ENCODE data around the gene PALMD.
A peak's percentile ranks its signal among the peaks of the same experiment; 100 is the strongest.

The PALMD gene

DNA sequence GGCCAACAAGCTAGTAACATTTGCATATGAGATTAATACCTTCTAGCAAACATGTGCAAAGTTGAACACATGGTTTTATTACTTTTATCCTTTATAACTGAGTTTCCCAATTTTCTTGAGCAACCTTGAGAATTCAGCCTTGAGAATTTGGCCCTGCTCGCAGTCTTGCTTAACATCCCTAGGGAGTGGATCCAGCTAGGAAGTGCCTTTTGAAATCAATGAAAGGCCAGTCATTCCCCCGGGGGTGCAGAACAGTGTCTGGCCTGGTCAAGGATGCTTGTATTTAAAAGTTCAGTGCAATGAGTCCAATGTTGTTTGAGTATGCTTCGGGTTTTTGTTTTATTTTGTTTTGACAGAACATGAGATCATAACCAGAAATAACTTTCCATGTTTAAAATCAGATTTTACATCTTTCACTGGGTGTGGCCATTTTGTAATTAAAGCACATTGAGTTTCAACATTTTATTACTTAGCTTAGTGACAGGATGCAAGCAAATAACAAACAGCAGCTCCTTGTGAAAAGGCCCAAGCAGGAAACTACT is 16.7 kb downstream of the PALMD start:
- no peak for DNase-seq

DNA sequence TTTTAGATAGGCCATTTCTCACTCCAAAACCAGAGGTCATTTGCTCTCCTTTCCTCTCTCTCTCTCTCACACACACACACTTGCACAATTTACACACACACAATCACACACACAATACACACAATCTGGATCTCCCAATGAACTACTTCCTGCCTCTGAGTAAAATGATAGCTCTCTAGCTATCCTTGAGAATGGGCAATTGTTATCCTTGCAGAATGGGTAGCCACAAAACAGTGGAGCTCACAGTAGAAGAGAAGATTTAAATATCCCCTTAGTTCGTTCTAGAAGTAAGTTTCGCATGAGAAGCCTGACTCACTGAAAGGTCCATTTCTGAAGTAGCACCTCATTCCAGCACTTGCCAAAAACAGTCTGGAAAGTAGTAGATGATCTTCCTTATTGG is 17.6 kb downstream of the PALMD start:
- no peak for DNase-seq

DNA sequence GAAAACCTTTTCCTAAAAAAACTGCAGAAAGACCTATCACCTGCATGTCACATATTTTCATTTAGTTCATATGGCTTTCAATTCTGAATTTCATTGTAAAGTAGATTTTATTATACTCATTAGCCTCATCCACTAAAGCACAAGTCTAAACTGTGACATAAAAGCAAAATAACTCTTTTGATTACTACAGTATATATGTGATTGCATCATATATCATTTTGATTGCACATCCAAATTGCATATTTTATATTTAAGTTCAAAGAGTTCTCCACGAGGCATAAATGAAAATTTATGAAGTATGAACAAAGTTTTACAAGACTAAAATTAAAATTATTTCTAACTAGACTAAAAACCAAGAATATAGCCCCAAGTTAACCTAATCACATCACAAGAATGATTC is 19.3 kb downstream of the PALMD start:
- no peak for DNase-seq

DNA sequence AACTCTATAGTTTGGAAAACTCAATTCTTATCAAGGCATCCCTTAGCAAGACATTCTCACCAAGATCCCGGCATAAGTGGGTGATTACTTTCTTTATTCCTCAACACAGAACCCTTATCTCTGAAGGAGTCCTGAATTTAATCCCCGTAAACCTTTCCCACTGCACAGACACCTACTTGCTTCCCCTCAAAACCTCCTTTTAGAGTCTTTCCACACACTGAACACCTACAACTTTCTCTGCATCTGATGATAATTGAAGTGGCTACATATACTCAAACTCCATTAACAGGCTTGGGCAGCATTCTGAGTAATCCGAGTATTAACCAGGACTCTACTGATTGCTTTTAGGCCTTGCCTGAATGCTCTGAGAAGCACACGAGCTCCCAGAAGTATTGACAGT is 23.5 kb downstream of the PALMD start:
- DNase-seq, result no peak

DNA sequence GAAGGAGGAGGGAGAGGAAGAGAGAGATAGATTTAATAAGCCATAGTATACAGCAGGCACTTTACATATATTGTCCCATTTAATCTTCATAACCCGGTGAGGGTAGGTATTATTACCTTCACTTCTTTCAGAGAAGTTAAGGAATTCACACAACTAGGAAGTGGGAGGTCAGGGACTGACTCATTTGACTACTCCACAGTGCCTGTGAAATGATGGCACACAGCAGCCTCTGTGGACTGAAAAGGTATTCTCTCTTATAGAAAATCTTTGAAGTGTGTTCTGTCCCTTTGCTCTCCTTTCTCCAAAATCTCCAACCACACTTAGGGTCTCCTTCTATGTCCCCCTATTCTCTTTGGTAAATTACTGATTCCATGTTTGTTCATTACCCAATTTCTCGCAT is 23.9 kb downstream of the PALMD start:
- no peak for DNase-seq

DNA sequence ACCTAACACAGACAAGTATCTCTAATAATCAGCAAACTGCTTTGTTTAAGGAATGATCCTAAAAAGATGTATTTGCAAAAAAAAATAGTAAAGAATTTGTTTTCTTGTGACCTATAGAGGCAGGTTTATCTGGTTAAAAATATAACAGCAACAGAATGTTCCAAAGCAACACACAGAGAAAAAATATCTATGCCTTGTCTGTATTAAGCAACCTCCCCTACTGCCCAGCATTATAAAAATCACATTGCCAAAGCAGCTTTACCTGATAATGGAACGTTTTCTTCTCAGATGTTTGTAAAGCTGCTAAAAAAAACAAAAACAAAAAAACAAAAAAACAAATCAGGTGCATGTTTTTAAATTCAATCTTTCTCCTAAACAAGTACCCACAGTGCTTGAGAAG is 24.7 kb downstream of the PALMD start:
- DNase-seq, result no peak

DNA sequence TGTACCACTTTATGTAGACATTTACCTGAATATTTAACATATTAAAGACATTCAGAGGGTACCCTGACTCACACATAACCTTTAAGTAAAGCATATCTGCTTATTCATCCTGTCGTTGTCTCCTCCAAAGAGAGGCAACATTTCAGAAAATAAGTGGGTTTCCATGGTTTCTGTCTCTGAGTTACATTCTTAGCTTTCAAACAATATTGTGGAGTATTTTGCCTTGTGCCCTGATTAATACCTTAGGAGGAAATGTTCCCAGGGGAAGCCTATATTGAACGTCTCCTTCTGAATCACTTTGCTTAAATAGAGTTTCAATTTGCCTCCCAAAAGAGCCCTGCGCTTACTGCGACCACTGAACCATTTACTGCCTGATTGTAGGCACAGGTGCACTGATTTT is 26.1 kb downstream of the PALMD start:
- no peak for DNase-seq

DNA sequence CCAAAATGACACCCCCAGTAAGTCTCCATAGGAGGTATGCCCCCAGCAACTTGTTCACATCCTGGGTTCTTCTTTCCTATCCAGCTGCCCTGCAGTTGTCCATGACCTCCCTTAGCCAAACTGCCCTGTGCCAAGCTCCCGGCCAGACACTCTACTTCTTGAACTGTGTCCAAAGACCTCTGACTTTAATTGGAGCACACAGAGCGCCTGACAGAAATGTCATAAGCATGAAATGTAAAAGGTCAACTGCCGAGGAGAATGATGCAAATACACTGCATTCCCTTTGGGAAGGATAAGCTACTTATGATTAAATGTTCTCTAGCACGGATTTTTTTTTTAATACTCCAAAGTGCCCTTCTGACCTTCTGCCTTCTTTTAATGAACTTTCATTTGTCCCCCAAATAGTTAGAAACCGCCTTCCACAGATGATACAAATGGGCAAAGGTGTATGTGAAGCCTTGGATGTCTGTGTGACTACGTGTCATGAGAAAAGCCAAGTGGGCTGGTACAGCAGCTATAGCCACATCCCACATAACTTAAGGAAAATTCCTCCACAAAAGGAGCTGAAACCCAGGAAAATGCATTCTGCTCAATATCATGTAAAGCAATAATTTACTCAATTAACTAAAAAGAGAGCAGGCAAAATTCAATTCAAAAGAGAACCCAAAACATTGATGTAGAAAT is 26.8 kb downstream of the PALMD start:
- no peak for DNase-seq

DNA sequence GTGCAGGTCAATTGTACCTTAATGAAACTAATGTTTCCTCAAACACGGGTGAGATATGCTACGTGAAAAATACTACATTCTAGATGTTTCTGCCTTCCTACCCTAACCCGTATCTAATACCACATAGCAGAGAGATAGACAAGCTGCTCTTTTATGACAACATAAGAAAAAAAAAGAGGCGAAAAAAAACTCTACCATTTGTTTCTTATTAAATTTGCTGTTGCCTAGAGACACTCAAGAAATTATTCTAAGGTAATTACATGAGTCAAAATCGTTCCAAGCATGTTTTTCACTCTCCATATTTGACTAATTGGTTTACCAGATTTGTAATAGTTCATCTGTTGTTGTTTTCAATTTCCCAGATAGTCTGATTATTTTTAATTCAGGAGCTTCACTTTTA is 27.4 kb downstream of the PALMD start:
- no peak for DNase-seq

DNA sequence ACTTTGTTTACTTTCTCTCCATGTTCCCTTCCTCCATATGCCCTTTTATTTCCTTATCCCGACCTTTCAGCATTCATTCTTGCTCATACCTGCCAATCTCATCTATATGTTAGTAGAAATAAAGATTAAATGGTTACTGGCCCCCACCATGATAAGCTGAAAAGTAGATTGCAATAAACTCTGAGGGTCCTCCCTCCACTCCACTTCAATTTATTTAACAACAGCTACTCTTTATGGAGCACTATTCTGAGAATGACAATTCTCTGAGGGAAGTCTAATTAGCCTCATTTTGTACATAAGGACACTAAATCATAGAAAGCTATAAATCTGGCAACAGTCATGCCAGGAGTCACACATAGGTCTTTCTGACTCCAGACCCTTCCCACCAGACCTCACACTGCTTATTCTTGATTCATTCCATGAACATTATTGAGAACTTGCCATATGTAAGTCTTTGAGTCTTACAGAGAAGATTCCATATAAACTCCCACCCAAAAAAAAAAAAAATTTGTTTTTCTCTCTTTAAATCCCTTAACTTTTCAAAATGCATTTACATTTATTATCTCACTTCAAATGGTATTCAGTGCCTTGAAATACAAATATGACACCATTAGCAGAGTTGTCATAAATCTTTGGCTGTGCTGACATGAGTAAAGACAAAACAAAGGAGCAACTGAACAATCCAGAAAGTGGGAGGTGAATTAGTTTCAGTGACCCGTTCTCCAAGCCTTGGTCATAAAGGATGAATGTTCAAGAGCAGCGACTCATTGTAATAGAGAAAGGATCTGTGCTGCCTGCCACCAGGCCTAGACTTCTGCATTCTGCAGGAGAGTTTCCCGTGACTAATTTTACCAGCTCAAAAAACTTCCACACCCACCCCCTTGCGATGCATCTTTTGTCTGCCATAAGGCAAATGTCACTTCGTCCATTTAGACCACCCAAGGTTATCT is 28.5 kb downstream of the PALMD start:
- peak; percentile 37 for DNase-seq

DNA sequence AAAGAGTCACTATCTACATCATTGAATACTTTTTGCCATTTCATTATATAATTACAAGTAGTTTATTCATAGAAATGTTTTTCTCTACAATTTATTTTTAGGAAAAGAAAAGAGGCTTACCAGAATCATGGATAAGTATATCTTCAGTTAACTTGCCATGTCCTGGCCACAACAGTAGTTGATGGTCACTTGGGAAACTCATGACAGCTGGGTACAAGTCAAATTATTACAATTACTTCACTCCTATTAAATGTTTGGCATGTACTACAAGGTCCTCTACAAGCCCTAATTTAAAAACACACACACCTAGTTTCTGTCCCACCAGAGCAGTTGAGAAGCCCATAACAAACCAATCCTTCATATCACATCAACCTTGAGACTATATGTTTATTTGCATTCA is 29.4 kb downstream of the PALMD start:
- DNase-seq, result no peak

DNA sequence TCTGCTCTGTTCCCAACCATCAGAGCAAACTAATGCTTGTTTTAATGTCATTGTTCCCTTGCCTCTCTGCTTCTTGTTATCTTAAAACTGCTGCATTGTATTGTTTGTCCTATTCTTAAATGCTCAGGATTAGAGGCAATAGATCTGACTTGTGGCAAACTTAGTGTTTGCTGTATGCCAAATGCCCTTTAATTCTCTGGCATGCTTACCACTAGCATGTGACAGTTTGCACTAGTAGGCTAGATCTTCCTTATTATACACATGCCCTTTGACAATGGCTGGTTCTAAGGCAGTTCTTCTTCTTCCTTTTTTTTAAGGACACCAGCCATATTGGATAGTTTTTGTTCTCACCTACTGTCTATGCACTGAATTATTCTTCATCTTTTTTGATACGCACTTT is 30.1 kb downstream of the PALMD start:
- no peak for DNase-seq

DNA sequence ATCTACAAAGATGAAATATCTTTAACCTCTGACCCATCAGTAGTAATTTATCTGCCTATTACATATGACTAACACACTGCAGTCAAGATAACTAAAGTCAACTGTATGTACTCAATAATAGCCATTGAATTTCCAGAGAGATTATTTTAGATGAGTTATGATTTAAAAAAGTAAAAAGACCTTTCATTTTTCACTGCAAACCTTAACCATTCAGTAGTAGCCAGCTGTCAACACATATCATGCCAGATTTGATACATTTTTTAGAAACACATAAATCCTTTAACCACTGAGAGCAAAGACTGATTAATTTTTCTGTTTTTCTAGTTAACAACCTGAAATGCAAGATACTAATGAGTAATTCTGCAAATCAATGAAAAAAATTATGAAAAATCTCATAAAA is 31.0 kb downstream of the PALMD start:
- DNase-seq, result no peak

DNA sequence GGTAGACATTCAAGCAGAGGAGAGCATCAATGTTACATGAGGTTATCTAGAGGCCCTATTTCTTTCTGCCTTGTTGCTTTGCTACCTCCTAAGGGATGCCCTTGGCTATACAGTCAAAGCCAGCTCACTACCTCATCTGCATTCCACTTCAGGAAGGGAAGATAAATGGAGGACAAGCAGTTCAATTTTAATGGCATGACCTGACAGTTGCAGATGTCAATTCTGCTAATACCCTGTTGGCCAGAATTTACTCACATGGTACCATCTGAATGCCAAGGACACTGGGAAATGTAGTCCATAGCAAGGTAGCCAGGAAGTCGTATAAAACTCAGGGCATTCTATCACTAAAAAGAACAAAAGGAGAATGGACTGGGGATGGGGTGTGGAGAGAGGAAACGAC is 31.5 kb downstream of the PALMD start:
- no peak for DNase-seq

DNA sequence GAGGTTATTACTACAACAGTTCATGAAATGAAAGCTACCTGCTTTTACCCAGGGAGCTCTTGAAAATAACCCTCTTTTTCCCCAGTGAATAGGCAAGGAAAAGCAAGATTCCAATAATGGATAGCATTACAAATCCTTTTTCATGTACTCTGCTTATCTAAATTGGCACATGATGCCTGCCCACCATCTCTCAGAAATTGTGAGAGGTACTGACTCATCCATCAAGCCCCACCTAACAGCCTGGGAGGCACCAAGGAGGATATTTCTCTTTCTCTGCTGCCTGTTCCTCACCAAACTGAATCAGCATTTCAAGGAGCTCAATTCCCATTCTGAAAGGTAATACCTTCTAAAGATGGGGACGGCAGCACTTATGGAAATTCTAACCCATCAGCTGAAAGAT is 34.4 kb downstream of the PALMD start:
- DNase-seq, result no peak

DNA sequence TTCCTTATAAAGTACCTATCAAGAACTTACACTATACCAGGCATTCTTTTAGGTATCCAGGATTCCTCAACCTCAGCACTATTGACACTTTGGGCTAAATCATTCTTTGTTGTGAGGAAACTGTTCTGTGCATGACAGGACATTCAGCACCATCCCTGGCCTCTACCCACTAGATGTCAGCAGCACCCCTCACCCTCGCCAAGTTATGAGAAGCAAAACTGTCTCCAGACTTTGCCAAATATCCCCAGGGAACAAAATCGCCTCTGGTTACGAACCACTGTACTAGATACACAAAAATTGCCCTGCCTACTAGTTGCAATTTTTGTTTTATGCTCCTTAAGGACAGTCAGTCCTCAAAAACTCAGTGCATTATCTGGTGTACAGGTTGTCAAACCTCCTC is 35.7 kb downstream of the PALMD start:
- DNase-seq, result no peak

DNA sequence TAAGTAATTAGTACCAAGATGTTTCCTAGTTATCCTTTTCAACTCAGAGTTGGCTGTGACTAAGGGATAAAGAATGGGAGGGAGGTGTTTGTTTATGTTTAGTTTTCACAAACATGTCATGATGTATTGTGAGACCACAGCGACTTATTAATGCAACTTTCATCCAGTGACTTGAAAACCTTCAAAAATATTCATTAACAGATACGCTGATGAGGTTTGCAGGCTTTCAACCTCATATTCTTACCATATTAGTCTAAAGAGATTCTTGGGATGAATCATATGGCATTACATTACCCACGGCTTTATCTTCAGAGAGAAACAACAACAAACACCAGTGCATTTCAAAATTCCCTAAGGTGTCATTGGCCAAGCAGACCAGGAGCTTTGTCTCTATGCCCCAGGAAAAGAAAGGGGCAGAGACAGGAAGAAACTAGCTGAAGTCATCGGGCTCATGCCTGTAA is 36.4 kb downstream of the PALMD start:
- no peak for DNase-seq

DNA sequence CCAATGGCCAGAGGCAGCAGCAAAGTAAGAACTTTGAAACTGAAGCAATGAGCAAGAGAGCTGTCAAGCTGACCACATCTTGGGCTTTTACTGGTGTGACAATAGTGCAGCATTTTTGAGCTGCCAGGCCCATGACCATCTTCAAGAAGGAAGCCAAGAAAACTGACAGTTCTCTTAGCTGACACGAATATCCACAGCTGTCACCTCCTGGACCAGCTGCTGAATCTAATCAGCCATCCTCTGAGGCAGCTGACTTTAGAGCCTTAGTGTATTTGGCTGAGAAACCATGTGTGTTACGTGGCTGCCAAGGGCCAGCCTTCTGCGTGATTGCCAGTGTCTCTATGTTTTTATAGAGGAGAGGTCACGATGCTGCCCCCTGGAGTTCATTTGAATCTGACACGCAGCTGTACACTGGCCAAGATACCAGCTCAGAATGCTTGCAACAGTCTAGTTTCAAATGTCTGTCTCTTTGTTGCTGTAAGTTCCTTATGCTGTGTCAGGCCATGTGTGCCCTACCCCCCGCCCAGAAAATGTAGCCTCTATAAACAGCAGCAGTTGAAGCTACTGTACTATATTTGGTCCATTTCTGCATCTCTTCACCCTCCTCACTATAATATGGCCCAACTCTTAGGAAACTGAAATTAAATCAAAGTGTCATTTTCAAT is 39.7 kb downstream of the PALMD start:
- peak; percentile 42 for DNase-seq

DNA sequence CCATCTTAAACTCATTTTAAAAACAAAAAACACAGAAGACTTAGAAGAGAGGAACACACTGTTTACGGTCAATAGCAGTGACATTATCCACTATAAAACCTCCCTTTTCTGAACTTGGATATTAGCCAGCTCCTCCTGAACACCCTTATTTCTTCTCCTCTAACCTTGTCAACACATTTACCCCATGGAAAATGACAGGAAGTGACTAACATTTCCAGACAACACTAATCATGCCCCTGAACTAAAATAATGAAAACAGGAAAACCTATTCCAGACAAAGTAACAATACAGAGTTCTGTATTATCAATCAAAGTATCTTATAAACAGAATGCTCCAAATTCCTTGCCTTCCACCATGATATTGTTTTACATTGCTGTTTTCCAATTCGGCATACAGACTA is 45.3 kb downstream of the PALMD start:
- DNase-seq, result no peak

DNA sequence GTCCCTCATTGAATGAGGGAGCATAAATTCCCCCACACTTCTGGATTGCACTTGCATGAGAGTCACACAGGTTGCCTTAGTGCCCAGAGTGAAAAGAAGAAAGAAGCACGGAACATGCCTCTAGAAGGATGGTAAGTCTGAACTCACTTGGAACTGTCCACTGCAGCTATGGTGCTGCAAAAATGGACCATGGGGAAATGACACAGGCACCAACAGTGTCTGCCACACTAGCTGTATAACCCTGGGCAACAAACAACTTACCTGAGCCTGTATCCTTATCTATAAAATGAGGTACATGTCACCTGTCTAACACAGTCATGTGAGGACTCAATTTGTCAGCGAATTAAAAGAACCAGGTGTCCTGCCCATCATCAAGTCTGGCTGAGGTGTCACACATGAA is 50.7 kb downstream of the PALMD start:
- no peak for DNase-seq

DNA sequence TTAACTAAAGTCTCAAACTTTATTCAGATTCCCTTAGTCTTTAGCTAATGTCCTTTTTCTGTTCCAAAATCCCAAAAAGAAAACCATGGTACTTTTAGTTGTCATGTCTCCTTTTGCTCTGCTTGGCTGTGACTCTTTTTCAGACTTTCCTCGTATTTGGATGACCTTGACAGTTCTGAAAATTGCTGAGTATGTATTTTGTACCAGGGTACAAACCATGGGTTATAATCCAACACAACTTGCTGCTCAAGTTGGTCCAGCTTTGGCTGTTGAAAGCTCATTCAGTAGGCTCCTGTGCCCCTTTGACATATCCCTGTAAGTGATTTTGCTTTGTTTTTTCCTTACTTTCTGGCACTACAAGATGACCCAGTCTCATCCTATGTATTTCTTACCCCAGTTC is 51.7 kb downstream of the PALMD start:
- no peak for DNase-seq

DNA sequence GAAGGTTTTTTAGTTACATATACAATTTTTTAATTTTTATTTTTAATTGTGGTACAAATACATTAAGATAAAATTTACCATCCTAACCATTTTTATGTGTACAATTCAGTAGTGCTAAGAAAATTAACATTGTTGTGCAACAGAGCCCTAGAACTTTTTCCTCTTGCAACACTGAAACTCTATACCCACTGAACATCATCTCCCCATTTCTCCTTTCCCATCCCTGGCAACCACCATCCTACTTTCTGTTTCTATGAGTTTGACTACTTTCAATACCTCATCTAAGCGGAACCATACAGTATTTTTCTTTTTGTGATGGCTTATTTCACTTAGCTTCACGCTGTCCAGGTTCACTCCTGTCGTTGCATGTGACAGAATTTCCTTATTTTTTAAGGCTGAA is 54.1 kb downstream of the PALMD start:
- no peak for DNase-seq

DNA sequence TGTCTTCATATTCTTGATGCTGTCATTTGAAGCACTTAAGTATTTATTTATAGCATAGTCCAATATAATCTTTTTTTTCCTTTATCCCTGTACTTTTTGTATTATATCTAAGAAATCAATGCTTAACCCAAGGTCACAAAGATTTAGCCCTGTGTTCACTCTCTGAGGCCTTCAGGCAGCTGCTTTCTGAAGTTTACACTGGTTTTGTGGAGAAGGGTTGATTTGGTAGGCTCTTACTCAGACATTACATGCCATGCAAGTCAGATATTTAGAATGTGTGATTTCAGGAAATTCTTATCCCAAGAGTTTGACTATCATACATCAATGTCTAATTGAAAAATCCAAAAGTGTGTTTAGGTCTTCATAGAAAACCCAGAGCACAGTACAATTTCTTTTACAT is 56.3 kb downstream of the PALMD start:
- DNase-seq, result no peak

Data from NCI-H774 (cell line).